ENCODE measurements around the gene HYAL4. TPM values are rescaled to one million over a fixed set of nuclear protein-coding genes. Genes with fewer than 3 reads are reported as not detected.
"Not testable (repeated sequence)": the region's sequence is repeated elsewhere in the genome, so short reads cannot be mapped to it uniquely, and the experiment has no call there.

Gene HYAL4
- total RNA-seq, 2 donors from 2014 or later: not detected

DNA sequence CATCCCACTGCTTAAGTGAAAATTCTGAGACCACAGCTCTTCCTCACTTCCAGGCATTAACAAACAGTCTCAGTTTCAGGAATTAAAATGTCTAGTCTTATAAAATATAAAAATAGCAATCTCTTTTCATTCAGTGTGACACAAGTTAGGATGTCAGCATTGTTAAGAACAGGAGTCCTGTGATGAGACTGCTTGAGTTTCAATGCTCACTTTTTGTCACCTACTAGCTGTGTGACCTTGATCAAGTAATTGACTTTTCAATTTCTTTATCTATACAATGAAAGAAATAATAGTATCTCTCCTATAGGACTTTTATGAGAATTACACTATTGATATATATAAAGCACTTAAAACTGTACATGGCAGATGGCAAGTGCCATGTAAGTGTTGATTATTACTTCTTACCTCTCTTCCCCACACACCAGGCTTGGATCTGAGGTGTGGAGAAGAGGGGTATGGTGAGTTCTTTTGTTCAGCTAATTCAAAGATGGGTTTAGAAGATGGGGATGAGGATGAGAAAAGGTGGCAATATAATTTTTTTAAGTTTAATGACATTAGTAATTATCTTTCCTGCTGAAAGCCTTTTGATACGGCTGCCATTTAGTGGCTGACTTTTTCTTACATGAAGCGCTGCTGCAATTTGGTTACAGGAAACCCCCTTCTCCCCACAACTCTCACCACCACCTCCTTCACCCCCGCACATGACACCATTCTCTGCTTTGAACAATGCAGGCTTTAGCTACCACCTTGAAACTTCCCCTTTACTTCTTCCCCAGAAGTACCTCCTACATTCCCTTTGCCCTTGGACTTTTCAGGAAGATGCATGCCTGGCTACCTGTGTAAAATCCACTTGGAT, 20.8 kb upstream of the HYAL4 start:
- H3K4me1 Mint-ChIP-seq: peaks cover 9% of the 10 kb centered on the region
- peaks cover 22% of the 10 kb centered on the region for H3K27me3 Mint-ChIP-seq
- peak overlapping the region; percentile 51 for H3K4me3 Mint-ChIP-seq
- H3K36me3 Mint-ChIP-seq (ENCODE audit: low read depth): no peaks in the 10 kb centered on the region
- peak overlapping the region; percentile 13 for H3K27ac Mint-ChIP-seq
- ATAC-seq (replicated peaks): peak; percentile 93
- no peaks in the 10 kb centered on the region for H3K9me3 Mint-ChIP-seq

DNA sequence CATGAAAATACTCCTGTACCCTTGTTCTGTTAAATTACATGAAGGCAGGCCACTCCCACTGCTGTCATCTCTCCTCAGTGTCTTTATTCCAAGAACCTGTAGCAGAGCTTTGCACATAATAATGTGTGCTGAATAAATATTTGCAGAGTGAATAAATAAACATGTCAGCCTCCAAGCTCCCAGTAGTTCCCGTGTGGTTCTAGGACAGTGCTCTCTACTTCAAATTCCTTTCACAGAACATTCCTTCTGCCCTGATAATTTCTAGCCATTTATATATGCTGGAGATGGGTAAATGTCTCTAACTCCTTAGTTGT, 20.3 kb upstream of the HYAL4 start:
- peak overlapping the region; percentile 2 for H3K27ac Mint-ChIP-seq
- no peaks in the 10 kb centered on the region for H3K36me3 Mint-ChIP-seq (ENCODE audit: low read depth)
- peaks cover 22% of the 10 kb centered on the region for H3K27me3 Mint-ChIP-seq
- ATAC-seq (replicated peaks): no peak
- H3K9me3 Mint-ChIP-seq: no peaks in the 10 kb centered on the region
- peak overlapping the region; percentile 51 for H3K4me3 Mint-ChIP-seq
- peaks cover 9% of the 10 kb centered on the region for H3K4me1 Mint-ChIP-seq

DNA sequence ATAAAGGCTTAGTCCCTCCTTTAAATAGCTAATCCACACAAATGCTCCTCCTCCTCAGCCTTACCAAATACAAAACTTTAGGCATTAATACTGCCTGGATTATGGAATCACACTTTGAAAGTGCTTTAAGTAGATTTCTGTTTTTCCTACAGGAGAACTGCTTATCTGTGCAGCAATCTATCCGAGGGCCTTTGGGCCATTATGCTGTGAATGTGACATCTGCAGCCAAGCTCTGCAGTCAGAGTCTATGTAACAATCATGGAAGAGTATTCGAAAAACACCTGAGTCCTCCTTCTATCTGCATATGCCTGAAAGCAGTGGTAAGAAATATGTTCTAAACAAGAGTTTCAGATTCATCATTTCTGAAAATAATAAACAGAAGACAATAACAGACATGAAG, 16.2 kb upstream of the HYAL4 start:
- Mint-ChIP-seq H3K9me3 (no peaks in the 10 kb centered on the region), H3K4me3 (no peak overlapping the region), H3K4me1 (peaks cover 9% of the 10 kb centered on the region), H3K27ac (no peak overlapping the region), H3K27me3 (peaks cover 23% of the 10 kb centered on the region), H3K36me3 (ENCODE audit: low read depth) (no peaks in the 10 kb centered on the region)
- no peak for ATAC-seq (replicated peaks)

DNA sequence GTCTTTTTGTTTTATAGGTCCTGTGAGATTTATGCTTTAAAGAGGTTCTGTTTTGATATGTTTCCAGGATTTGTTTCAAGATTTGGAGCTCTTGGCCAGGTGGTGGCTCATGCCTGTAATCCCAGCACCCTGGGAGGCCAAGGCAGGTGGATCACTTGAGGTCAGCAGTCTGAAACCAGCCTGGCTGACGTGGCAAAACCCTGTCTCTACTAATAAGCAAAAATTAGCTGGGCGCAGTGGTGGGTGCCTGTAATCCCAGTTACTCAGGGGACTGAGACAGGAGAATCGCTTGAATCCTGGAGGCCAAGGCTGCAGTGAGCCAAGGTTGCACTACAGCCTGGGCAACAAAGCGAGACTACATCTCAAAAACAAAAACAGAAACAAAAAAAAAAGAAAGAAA, 8.3 kb upstream of the HYAL4 start:
- ATAC-seq (replicated peaks): no peak
- Mint-ChIP-seq H3K9me3 (no peaks in the 10 kb centered on the region), H3K4me1 (no peaks in the 10 kb centered on the region), H3K36me3 (ENCODE audit: low read depth) (no peaks in the 10 kb centered on the region), H3K4me3 (no peak overlapping the region), H3K27ac (no peak overlapping the region), H3K27me3 (peaks cover 9% of the 10 kb centered on the region)

DNA sequence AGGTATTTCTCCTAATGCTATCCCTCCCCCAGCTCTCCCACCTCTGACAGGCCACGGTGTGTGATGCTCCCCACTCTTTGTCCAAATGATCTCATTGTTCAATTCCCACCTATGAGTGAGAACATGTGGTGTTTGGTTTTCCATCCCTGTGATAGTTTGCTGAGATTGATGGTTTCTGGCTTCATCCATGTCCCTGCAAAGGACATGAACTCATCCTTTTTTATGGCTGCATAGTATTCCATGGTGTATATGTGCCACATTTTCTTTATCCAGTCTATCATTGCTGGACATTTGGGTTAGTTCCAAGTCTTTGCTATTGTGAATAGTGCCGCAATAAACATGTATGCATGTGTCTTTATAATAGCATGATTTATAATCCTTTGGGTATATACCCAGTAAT, 5.9 kb upstream of the HYAL4 start:
- ATAC-seq (replicated peaks); H3K36me3 Mint-ChIP-seq (ENCODE audit: low read depth); H3K9me3 Mint-ChIP-seq; H3K4me1 Mint-ChIP-seq; H3K27ac Mint-ChIP-seq; H3K4me3 Mint-ChIP-seq: not testable (repeated sequence)
- peaks cover 13% of the 10 kb centered on the region for H3K27me3 Mint-ChIP-seq

DNA sequence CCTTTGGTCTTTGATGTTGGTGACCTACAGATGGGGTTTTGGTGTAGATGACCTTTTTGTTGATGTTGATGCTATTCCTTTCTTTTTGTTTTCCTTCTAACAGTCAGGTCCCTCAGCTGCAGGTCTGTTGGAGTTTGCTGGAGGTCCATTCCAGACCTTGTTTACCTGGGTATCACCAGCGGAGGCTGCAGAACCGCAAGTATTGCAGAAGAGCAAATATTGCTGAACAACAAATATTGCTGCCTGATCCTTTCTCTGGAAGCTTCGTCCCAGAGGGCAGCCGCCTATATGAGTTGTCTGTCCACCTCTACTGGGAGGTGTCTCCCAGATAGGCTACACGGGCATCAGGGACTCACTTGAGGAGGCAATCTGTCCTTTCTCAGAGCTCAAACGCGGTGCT, 827 bp upstream of the HYAL4 start:
- H3K9me3 Mint-ChIP-seq; ATAC-seq (replicated peaks); H3K27ac Mint-ChIP-seq; H3K4me1 Mint-ChIP-seq; H3K36me3 Mint-ChIP-seq (ENCODE audit: low read depth); H3K4me3 Mint-ChIP-seq: not testable (repeated sequence)
- H3K27me3 Mint-ChIP-seq: peaks cover 27% of the 10 kb centered on the region

DNA sequence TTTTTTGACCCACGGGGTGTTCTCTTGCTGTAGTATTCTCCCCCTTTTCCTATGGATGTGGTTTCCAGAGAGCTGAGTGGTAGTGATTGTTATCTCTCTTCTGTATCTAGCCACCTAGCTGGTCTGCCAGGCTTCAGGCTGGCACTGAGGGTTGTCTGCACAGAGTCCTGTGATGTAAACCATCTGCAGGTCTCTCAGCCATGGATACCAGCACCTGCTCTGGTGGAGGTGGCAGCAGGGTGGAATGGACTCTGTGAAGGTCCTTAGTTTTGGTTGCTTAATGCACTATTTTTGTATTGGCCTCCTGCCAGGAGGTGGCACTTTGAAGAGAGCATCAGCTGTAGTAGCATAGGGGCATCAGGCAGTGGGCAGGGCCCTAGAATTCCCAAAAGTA, 851 bp downstream of the HYAL4 start:
- peaks cover 27% of the 10 kb centered on the region for H3K27me3 Mint-ChIP-seq
- H3K4me1 Mint-ChIP-seq: no peaks in the 10 kb centered on the region
- H3K9me3 Mint-ChIP-seq: no peaks in the 10 kb centered on the region
- no peaks in the 10 kb centered on the region for H3K36me3 Mint-ChIP-seq (ENCODE audit: low read depth)
- H3K4me3 Mint-ChIP-seq: no peak overlapping the region
- no peak for ATAC-seq (replicated peaks)
- H3K27ac Mint-ChIP-seq: no peak overlapping the region

DNA sequence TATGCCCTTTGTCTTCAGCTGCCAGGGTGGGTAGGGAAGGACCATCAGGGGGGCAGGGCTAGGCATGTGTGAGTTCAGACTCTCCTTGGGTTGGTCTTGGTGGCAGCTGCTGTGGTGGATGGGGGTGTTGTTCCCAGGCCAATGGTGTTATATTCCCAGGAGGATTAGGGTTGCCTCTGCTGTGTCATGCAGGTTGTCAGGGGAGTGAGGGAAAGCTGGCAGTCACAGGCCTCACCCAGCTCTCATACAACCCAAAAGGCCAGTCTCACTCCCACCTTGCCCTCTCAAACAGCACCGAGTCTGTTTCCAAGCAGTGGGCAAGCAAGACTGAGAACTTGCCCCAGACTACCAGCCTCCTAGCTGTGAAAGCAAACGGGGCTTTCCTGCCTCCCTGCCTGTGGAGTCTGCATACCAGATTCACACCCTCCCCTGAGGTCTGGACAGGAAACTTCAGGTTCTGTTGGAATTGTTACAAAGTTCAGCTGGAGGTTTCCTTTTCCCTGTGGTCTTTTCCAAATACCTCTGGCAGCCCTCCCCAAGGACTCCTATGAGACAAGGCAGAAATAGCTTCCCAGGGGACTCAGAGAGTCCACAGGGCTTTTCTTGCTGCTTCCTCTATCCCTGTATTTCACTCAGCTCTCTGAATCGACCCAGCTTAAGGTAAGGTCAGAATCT, 1.4 kb downstream of the HYAL4 start:
- no peaks in the 10 kb centered on the region for H3K4me1 Mint-ChIP-seq
- no peaks in the 10 kb centered on the region for H3K36me3 Mint-ChIP-seq (ENCODE audit: low read depth)
- no peak overlapping the region for H3K4me3 Mint-ChIP-seq
- peaks cover 27% of the 10 kb centered on the region for H3K27me3 Mint-ChIP-seq
- H3K9me3 Mint-ChIP-seq: no peaks in the 10 kb centered on the region
- H3K27ac Mint-ChIP-seq: no peak overlapping the region
- no peak for ATAC-seq (replicated peaks)

DNA sequence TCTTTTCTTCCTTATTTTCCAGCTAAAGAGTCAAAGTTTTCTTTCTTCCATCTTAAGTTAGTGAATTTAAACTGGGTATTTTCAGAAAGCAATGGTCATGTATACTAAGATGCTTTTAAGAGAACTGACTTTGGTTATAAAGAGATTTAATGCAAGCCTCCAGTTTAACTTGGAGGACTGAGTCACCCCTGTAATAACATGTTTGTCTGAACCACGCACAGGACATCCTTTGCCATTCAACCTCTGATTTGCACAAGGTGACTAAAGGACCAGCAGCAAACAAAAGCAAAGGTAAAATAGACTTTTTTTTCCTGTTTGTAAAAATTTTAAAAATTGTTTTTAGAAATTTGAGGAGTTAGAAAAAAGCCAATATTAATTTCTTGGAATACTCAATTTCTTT, 2.9 kb downstream of the HYAL4 start:
- Mint-ChIP-seq H3K4me1 (no peaks in the 10 kb centered on the region), H3K36me3 (ENCODE audit: low read depth) (no peaks in the 10 kb centered on the region), H3K4me3 (no peak overlapping the region), H3K27me3 (peaks cover 21% of the 10 kb centered on the region), H3K9me3 (no peaks in the 10 kb centered on the region), H3K27ac (no peak overlapping the region)
- ATAC-seq (replicated peaks): no peak

DNA sequence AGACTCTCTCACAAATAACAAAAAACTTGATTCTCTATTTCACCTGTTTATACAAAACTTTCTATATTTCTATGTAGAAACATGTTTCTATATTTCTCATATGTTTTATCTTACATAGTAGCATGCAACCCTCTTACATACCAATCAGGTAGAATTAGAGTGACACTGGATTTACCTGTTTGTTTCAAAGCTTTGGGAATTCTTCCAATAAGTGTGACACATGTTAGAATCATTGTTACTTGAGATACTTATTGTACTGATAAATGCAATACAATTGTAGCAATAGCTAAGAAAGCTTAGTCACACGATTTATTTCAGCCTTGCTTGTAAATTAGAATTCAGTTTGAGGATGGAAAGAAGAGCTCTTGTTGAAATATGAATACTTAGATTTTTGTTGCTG, 4.9 kb downstream of the HYAL4 start:
- peaks cover 18% of the 10 kb centered on the region for H3K27me3 Mint-ChIP-seq
- H3K36me3 Mint-ChIP-seq (ENCODE audit: low read depth): no peaks in the 10 kb centered on the region
- H3K4me3 Mint-ChIP-seq: no peak overlapping the region
- H3K9me3 Mint-ChIP-seq: no peaks in the 10 kb centered on the region
- H3K27ac Mint-ChIP-seq: no peak overlapping the region
- no peaks in the 10 kb centered on the region for H3K4me1 Mint-ChIP-seq
- no peak for ATAC-seq (replicated peaks)

DNA sequence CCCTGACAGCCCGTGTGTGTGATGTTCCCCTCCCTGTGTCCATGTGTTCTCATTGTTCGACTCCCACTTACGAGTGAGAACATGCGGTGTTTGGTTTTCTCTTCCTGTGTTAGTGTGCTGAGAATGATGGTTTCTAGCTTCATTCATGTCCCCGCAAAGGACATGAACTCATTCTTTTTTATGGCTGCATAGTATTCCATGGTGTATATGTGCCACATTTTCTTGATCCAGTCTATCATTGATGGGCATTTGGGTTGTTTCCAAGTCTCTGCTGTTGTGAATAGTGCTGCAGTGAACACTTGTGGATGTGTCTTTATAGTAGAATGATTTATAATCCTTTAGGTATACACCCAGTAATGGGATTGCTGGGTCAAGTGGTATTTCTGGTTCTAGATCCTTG, 6.4 kb downstream of the HYAL4 start:
- not testable (repeated sequence) for H3K36me3 Mint-ChIP-seq (ENCODE audit: low read depth); H3K4me1 Mint-ChIP-seq; H3K27ac Mint-ChIP-seq; H3K9me3 Mint-ChIP-seq; ATAC-seq (replicated peaks); H3K4me3 Mint-ChIP-seq
- peaks cover 15% of the 10 kb centered on the region for H3K27me3 Mint-ChIP-seq

DNA sequence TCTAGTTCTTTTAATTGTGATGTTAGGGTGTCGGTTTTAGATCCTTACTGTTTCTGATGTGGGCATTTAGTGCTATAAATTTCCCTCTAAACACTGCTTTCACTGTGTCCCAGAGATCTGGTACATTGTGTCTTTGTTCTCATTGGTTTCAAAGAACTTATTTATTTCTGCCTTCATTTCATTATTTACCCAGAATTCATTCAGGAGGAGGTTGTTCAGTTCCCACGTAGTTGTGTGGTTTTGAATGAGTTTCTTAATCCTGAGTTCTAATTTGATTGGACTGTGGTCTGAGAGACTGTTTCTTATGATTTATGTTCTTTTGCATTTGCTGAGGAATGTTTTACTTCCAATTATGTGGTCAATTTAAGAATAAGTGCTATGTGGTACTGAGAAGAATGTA, 9.3 kb downstream of the HYAL4 start:
- H3K9me3 Mint-ChIP-seq; ATAC-seq (replicated peaks); H3K36me3 Mint-ChIP-seq (ENCODE audit: low read depth); H3K4me3 Mint-ChIP-seq; H3K4me1 Mint-ChIP-seq; H3K27ac Mint-ChIP-seq: not testable (repeated sequence)
- peaks cover 22% of the 10 kb centered on the region for H3K27me3 Mint-ChIP-seq

DNA sequence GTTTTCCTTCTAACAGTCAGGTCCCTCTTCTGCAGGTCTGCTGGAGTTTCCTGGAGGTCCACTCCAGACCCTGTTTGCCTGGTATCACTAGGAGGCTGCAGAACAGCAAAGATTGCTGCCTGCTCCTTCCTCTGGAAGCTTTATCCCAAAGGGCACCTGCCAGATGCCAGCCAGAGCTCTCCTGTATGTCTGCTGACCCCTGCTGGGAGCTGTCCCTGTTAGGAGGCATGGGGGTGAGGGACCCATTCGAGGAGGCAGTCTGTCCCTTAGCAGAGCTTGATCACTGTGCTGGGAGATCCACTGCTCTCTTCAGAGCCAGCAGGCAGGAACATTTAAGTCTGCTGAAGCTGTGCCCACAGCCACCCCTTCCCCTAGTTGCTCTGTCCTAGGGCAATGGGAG, 11.5 kb downstream of the HYAL4 start:
- H3K9me3 Mint-ChIP-seq; H3K27ac Mint-ChIP-seq; H3K4me1 Mint-ChIP-seq; H3K36me3 Mint-ChIP-seq (ENCODE audit: low read depth); H3K4me3 Mint-ChIP-seq; ATAC-seq (replicated peaks): not testable (repeated sequence)
- H3K27me3 Mint-ChIP-seq: peaks cover 28% of the 10 kb centered on the region

DNA sequence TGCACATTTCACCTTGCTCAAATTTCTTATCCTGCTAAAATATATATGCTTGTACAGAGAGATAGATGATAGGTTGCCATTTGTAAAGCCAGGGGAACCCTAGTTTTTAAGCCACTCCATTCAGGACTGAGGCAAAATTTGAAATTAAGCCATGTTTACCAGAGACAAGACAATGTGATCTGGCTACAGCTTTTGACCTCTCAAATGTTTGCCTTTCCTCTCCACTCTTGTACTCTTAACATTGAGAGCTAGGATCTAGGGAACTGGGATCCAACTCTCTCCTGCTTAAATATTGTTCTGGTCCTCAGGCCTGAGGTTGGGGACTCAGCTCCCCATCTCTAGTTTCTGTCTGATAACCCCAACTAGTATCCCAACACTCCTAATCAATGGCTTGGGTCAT, 15.9 kb downstream of the HYAL4 start:
- H3K27ac Mint-ChIP-seq: no peak overlapping the region
- H3K36me3 Mint-ChIP-seq (ENCODE audit: low read depth): no peaks in the 10 kb centered on the region

DNA sequence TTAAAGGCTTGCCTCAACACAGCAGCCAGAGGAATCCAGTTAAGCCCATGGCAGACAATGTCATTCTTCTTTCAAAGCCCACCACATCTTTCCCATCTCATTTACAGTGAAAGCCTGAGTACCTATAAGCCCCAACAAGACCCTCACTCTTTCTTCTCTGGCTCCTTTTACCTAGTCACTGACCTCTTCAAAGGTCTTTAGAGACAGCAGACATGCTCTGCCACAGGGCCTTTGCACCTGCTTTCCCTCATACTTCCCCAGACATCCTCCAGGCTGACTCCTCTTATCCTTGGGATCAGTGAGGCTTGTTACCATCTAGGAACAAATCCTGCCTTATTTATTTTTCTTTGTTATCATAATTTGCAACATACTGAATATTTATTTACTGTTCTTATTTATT, 17.8 kb downstream of the HYAL4 start:
- no peak overlapping the region for H3K27ac Mint-ChIP-seq
- no peak for ATAC-seq (replicated peaks)
- H3K4me3 Mint-ChIP-seq: no peak overlapping the region
- H3K4me1 Mint-ChIP-seq: no peaks in the 10 kb centered on the region
- H3K36me3 Mint-ChIP-seq (ENCODE audit: low read depth): no peaks in the 10 kb centered on the region
- H3K9me3 Mint-ChIP-seq: no peaks in the 10 kb centered on the region
- peaks cover 18% of the 10 kb centered on the region for H3K27me3 Mint-ChIP-seq

More for the DNA sequence above, 15.9 kb downstream of the HYAL4 start:
- H3K4me3 Mint-ChIP-seq: no peak overlapping the region
- no peaks in the 10 kb centered on the region for H3K4me1 Mint-ChIP-seq
- no peak for ATAC-seq (replicated peaks)
- peaks cover 2% of the 10 kb centered on the region for H3K9me3 Mint-ChIP-seq
- H3K27me3 Mint-ChIP-seq: peaks cover 24% of the 10 kb centered on the region
